ENCODE data around the gene MGAT1. TPM values are rescaled to one million over a fixed set of nuclear protein-coding genes. Genes with fewer than 3 reads are reported as not detected.

MGAT1 gene
- total RNA-seq, 1 donor from 2014 or later, result 152 TPM

DNA sequence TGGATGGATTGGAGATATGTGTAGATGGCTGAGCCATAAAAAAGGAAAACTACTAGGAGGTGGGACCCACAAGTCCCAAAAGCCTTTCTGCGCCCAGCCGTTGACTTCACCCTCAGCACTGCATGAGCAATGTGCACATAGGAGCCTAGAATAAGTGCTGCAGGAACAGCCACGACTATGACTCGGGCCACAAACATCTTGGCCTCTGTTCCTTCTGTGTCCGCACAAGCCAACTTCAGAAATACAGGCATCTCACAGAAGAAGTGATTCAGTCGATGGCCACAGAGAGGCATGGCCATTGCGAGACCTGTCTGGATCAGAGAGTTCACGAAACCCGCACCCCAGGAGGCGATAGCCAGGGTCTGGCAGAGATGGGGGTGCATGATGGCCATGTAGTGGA, 63.3 kb downstream of the MGAT1 start:
- no peaks in the 10 kb centered on the region for H3K27me3 ChIP-seq

DNA sequence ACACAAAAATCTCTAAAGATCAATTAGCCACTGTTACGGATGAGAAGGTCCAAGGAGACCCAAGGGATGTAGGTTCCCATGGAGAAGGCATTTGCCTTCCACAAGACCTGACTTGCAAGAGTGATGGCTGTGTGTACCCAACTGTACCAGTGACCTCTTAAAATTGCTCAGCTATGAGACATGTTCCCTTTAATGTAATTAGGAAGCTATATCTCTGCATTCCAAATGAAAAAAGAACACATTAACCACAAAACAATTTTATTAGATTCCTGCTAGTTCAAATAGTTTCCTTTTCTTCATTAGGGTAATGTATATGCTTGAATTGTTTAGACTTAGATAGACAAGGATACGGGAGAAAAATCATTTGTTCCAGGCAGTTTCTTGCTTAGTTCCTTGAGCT, 66.1 kb downstream of the MGAT1 start:
- H3K27ac ChIP-seq, result no peak overlapping the region
- H3K9me3 ChIP-seq, result no peaks in the 10 kb centered on the region
- DNase-seq (ENCODE audit: extremely low spot score in 2 of 2), result no peak
- H3K27me3 ChIP-seq, result no peaks in the 10 kb centered on the region
- H3K4me1 ChIP-seq, result no peaks in the 10 kb centered on the region
- TF ChIP-seq, protein P1, sequence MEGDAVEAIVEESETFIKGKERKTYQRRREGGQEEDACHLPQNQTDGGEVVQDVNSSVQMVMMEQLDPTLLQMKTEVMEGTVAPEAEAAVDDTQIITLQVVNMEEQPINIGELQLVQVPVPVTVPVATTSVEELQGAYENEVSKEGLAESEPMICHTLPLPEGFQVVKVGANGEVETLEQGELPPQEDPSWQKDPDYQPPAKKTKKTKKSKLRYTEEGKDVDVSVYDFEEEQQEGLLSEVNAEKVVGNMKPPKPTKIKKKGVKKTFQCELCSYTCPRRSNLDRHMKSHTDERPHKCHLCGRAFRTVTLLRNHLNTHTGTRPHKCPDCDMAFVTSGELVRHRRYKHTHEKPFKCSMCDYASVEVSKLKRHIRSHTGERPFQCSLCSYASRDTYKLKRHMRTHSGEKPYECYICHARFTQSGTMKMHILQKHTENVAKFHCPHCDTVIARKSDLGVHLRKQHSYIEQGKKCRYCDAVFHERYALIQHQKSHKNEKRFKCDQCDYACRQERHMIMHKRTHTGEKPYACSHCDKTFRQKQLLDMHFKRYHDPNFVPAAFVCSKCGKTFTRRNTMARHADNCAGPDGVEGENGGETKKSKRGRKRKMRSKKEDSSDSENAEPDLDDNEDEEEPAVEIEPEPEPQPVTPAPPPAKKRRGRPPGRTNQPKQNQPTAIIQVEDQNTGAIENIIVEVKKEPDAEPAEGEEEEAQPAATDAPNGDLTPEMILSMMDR (IDR thresholded peaks at IDR 0.05), result no peak
- TF ChIP-seq POLR2AphosphoS5 (IDR thresholded peaks at IDR 0.05; ENCODE audit: insufficient read depth in 1 of 2, low read depth in 1 of 2), result no peak
- no peak overlapping the region for H3K4me3 ChIP-seq
- no peaks in the 10 kb centered on the region for H3K36me3 ChIP-seq
- intact Hi-C loops (cut with DNase I), result no loop called here

More for the DNA sequence above, 63.3 kb downstream of the MGAT1 start:
- no peak for DNase-seq (ENCODE audit: extremely low spot score in 2 of 2)
- H3K27ac ChIP-seq, result no peak overlapping the region
- TF ChIP-seq POLR2A (IDR thresholded peaks at IDR 0.05) (no peak), POLR2AphosphoS5 (IDR thresholded peaks at IDR 0.05; ENCODE audit: insufficient read depth in 1 of 2, low read depth in 1 of 2) (no peak)
- TF ChIP-seq, protein P1 (IDR thresholded peaks at IDR 0.05), result no peak
- intact Hi-C loops (cut with DNase I), result no loop called here
- H3K4me3 ChIP-seq, result no peak overlapping the region
- no peaks in the 10 kb centered on the region for H3K36me3 ChIP-seq
- H3K4me1 ChIP-seq, result no peaks in the 10 kb centered on the region
- no peaks in the 10 kb centered on the region for H3K9me3 ChIP-seq

Other genes with a start within 250 kb of the MGAT1 start
- gene SCGB3A1, start 211.3 kb downstream of the MGAT1 start, total RNA-seq, result not detected
- 20.9 TPM for gene FLT4, start 153.2 kb downstream of the MGAT1 start, total RNA-seq
- gene OR2Y1, start 62.7 kb downstream of the MGAT1 start, total RNA-seq, result not detected
- 22.3 TPM for gene ZFP62, start 58.5 kb upstream of the MGAT1 start, total RNA-seq
- not detected for gene BTNL8, start 96.4 kb upstream of the MGAT1 start, total RNA-seq
- gene BTNL3, start 186.0 kb upstream of the MGAT1 start, total RNA-seq, result not detected
- 34.1 TPM for gene BTNL9, start 237.5 kb upstream of the MGAT1 start, total RNA-seq